GM19023 (cell line): Measurements from ENCODE around the gene AKR1C4.
"Not testable (repeated sequence)": the region's sequence is repeated elsewhere in the genome, so short reads cannot be mapped to it uniquely, and the experiment has no call there.

Experiments used
- ATAC-seq: cut with Tn5 transposase; IDR thresholded peaks from one replicate; pipeline ENCODE4 v1.9.1; 2021; ENCODE audit warnings: mild to moderate bottlenecking, moderate library complexity; ENCODE audit not compliant: unreplicated experiment

AKR1C4 gene

DNA sequence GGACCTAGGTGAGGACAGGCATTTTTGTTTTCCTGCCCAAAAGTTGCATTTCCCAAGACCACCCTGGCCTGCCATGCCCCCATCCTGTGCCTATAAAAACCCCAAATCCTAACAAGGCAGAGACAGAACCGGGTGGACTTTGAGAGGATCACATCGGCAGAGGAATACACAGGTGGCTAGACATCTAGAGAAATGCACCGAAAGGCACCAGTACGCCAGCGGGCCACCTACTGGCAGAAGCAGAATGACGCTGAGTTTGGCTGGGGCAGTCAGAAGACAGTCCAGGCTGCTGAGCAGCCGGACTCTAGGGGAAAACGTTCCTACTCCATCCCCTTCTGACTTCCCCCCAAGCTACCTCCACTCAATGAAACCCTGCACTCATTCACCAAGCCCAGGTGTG lies 2.8 kb downstream of the AKR1C4 start:
- no peak for ATAC-seq

DNA sequence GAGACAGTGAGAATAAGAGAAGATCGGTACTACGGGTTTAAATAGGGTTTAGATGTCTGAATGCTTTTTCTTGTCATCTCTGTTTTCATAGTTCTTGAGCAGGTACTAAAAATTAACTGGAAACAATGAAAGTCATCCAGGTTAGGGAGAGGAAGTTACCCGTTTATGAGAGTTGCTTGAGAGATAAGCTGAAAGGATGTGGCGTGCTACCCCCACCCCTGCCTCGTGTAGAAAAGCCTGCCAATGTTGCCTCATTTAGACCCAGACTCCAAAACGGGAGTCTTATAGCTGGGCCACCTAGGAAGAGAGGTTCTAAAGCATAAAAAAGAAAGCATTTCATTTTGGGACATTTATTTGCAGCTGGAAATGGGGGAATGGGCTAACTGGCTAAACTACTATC lies 10.2 kb downstream of the AKR1C4 start:
- no peak for ATAC-seq

DNA sequence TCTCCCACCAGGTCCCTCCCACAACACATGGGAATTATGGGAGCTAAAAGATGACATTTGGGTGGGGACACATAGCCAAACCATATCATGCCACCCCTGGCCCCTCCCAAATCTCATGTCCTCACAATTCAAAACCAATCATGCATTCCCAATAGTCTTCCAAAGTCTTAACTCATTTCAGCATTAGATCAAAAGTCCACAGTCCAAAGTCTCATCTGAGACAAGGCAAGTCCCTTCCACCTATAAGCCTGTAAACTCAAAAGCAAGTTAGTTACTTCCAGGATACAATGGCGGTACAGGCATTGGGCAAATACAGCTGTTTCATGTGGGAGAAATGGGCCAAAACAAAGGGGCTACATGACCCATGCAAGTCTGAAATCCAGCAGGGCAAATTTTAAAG lies 13.1 kb downstream of the AKR1C4 start:
- not testable (repeated sequence) for ATAC-seq

DNA sequence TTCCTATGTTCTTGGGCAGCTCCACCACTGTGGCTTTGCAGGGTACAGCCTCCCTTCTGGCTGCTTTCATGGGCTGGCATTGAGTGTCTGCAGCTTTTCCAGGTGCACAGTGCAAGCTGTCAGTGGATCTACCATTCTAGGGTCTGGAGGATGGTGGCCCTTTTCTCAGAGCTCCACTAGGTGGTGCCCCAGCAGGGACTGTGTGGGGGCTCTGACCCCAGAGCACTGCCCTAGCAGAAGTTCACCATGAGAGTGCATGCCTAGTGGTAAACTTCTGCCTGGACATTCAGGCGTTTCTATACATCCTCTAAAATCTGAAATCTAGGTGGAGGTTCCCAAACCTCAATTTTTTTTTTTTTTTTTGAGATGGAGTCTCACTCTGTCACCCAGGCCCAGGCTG lies 13.6 kb downstream of the AKR1C4 start:
- not testable (repeated sequence) for ATAC-seq

DNA sequence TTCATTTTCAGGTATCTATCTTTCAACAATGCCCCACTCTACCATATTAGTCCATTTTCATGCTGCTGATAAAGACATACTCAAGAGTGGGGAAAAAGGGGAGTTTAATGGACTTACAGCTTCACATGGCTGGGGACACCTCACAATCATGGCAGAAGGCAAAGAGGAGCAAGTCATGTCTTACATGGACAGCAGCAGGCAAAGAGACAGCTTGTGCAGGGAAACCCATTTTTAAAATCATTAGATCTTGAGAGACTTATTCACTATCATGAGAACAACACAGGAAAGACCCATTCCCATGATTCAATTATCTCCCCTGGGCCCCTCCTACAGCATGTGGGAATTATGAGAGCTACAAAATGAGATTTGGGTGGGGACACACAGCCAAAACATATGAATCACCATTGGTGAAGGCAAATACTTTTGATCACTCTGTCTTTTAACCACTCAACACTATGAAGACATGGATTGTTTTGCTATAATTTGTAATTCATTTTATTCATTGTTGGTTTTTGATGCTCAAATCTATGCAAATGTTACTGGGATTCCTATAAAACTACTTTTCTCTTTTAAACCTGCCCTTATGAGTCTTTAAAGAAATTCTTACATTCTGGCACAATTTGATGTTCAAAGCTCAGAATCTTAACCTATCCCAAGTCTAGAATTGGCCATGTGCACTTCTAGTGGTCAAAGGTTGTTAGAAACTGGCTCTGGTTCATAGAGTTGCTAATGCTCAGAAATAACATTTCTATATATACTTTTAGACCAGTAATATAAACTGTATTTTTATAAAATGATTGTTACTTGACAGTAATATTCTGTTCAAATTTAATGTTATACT lies 15.3 kb downstream of the AKR1C4 start:
- no peak for ATAC-seq

DNA sequence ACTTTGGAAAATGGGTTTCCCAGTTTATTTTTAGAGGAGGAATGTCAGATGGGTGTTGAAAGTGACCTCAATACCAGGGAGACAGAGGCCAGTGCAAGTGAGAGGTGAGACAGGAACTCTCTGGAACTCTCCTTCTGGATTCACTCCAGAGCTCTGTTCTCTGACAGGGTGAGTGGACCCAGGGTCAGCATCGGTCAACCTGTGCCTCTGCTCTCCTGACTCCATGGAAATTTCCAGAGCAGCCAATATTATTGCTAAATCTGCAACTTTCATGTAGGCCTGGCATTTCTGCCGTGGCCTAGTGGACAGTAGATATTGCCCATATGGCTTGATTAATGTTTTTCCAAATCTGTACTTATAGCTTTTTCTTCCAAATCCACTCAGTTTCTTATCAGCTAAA lies 20.2 kb downstream of the AKR1C4 start:
- ATAC-seq: no peak

DNA sequence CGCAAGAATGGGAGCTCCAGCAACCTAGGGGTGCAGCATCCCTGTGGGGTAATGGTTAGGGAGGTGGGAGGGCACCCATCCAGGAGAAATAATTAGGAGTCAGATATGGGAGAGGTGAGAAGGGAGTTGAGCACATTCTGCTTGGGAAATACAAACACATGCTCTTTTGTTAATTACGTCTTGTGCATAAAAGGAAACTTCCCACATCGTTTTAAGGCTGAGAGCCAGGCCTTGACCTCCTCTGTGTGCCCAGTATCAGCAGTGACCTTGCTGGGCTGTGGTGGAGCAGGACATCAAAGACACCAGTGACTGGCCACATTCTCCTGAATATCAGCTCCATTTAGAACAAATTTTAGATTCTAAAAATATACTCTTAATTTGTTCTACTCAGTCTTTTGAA lies 22.6 kb downstream of the AKR1C4 start:
- no peak for ATAC-seq

DNA sequence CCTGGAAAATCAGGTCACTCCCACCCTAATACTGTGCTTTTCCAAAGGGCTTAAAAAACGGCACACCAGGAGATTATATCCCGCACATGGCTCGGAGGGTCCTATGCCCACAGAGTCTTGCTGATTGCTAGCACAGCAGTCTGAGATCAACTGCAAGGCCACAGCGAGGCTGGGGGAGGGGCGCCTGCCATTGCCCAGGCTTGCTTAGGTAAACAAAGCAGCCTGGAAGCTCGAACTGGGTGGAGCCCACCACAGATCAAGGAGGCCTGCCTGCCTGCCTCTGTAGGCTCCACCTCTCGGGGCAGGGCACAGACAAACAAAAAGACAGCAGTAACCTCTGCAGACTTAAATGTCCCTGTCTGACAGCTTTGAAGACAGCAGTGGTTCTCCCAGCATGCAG lies 26.3 kb downstream of the AKR1C4 start:
- not testable (repeated sequence) for ATAC-seq

DNA sequence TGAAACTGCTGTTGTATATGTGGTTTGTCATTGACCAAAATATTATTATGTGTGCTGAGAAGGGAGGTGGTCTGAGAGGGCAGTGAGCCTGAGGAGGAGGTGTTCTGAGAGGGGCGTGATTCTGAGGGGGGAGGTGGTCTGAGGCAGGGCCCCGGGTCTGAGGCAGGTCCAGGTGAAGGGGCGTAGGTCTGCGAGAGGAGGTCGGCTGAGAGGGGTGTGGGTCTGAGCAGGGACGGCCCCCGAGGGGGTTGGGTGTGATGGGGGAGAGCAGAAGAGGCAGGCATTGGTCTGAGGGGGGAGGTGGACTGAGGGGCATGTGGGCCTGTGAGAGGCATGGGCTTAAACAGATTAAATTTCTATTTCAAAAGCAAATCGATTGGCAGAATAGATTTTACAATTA lies 32.4 kb downstream of the AKR1C4 start:
- no peak for ATAC-seq

DNA sequence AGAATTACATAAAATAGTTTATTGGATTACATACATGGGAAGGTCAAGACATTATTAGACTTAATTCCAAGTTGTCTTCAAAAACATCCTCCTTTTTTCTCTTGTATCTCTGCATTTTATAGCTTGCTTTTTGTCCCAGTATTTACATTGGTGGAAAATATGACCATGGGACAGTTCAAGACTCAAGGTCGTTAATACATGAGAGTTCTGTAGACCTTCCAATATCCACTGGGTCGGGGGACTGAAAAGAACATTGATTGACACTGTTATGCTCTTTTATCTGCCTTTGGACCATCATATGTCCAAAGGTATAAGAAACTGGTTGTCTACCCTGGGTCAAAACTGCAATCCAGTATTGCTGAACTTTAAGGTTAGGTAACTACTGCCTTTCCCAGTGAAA lies 36.7 kb downstream of the AKR1C4 start:
- ATAC-seq: no peak

DNA sequence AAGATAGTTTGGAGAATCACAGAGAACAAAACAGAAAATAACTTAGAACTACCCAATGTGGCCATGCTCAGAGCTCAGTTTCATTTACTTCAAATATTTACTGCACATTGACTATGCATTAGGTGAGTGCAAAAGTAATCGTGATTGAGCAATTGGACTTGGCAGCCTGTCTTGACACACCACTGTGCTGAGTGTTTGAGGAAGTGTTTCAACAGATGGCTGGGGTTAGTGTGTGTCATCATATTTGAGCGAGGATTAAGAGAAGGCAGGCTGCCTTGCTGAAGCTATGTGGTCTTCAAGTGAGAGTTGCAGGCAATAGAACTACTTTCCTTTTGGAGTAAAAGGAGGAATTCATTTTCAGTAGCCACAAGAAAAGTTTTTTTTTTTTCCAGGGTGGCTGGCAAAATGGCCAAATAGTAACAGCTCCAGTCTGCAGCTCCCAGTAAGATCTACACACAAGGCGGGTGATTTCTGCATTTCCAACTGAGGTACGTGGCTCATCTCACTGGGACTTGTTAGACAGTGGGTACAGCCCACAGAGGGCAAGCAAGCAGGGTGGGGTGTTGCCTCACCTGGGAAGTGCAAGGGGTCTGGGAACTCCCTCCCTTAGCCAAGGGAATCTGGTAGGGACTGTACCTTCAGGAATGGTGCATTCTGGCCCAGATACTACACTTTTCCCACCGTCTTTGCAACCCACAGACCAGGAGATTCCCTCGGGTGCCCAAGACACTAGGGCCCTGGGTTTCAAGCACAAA lies 37.6 kb downstream of the AKR1C4 start:
- no peak for ATAC-seq

DNA sequence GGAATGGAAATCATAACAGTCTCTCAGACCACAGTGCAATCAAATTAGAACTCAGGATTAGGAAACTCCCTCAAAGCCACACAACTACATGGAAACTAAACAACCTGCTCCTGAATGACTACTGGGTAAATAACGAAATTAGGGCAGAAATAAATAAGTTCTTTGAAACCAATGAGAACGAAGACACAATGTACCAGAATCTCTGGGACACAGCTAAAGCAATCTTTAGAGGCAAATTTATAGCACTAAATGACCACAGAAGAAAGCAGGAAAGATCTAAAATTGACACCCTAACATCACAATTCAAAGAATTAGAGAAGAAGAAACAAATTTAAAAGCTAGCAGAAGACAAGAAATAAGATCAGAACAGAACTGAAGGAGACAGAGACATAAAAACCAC lies 40.9 kb downstream of the AKR1C4 start:
- not testable (repeated sequence) for ATAC-seq

DNA sequence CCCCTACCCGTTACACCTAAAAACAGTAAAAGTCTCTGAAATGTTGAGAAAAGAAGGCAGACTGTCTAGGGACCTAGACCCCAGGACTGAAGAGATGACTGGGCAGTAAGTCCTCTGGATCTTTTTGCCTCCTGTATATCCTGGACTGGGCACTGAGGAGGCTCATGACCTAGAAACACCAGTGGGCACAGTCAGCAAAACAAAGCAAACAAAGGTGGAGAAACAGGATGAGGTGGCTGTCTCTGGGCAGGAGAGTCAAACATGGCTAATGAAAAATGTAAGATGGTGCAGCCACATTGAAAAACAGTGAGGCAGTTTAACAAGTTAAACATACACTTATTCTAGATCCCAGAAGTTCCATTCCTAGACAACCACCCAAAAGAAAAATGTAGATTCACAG lies 45.9 kb downstream of the AKR1C4 start:
- ATAC-seq: no peak

DNA sequence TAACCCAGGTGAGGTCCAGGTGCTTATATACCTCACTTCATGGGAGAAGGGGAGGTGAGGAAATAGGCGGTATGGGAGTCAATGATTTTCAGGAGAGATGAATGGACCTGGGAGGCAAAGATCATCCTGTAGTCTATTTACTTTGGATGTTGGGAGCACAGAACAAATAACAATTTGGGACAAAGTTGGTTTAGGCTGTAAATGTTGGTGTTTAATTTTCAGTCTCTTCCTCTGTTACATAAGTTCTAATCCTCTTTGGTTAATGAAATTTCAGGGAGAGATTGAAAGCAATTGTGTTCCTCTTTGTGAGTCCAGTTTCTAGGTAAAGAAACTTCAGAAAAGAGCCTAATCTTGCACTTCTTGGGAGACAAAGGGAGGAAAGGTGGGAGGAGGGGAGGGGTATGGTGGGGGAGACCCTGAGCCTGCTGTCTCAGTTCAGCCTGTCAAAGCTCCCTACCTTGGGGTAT lies 46.9 kb downstream of the AKR1C4 start:
- no peak for ATAC-seq

DNA sequence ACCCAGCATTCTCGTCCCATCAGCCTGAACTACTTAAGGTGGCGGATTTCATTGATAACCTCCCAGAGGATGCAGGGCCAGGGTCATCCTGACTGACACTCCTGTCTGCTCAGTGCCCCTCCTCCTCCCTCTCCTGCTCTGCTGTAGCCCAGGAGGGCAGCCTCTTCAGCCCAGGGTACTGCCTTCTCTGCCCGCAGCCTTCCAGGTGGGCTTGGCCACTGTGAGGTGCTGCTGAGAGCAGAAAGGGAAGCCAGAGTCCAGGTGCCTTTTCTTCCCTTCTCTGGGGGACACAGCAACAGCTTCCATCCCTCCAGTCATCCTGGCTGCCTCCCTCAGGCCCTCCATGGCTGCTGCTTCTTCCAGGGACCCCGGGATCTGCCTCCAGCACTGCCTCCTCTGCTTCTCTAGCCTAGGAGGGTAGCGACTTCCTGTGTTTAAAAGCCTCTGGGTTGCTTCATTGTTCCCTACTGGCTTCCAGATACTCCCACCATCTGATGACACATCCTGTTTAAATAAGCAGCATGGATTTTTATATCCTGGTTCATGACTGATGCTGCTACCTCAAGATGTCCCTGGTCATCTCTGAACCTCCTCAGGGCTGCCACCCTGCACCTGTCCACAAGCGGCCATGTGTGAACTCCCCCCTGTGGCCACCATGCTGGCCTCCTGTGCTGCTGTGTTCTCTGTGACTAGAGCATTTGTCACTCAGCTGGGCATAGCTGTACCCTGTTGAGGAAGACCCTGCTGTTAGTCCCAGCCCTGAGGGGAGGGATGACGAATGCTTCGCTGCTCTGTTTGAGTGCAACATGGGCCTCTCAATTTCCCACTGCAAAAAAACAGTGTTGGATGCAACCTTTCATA lies 55.8 kb downstream of the AKR1C4 start:
- no peak for ATAC-seq

DNA sequence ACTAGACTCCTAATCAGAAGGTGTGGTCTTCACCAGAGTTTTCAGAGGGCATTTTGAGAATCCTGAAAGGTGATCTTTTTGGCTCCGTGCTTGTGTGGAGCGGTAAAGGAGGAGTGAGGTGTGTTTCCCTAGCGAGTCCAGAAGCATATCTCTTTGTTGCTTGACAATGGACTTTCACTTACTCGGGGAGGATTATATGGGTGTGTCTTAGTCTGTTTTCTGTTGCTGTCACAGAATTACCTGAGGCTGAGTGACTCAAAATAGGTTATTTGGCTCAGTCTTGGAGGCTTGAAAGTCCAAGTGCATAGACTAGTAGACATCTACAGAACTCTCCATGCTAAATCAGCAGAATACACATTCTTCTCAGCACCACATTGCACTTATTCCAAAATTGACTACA lies 57.9 kb downstream of the AKR1C4 start:
- ATAC-seq: no peak

DNA sequence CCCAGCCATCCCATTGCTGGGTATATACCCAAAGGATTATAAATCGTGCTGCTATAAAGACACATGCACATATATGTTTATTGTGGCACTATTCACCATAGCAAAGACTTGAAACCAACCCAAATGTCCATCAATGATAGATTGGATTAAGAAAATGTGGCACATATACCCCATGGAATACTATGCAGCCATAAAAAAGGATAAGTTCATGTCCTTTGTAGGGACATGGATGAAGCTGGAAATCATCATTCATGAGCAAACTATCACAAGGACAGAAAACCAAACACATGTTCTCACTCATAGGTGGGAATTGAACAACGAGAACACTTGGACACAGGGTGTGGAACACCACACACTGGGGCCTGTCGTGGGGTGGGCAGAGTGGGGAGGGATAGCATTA lies 61.1 kb downstream of the AKR1C4 start:
- not testable (repeated sequence) for ATAC-seq

DNA sequence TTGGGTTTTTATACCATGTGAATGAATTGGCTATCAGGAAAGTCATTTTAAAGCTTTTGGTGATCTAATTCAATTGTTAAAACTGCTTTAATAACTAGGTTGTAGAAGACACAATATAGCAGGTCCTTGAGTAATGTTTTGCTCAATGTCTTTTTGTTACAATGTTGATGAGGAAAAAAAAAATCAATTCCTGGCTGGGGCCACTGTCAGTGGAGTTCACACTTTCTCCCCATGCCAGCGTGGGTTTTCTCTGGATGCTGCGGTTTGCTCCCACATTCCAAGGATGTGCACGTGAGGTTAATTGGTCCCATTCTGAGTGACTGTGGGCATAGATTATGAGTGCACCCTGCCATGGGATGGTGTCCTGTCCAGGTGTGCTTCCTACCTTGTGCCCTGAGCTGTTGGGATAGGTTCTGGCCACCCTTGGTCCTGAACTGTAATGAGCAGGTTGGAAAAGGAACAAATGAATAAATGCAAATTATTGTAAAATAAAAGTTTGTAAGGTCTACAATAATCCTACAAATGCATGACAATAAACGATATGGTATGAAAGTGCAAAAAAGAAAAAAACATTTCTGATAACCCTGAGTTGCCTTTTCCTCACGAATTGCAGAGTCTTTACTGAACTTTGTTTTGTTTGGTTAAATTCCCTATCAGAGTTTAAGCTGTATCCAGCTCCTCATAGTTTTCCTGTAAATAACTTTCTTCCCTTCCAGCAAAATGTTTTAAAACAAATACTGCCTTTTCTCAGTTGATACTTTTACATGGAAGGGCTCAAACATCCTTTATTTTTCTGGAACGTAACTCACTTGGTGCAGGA lies 62.7 kb downstream of the AKR1C4 start:
- no peak for ATAC-seq

DNA sequence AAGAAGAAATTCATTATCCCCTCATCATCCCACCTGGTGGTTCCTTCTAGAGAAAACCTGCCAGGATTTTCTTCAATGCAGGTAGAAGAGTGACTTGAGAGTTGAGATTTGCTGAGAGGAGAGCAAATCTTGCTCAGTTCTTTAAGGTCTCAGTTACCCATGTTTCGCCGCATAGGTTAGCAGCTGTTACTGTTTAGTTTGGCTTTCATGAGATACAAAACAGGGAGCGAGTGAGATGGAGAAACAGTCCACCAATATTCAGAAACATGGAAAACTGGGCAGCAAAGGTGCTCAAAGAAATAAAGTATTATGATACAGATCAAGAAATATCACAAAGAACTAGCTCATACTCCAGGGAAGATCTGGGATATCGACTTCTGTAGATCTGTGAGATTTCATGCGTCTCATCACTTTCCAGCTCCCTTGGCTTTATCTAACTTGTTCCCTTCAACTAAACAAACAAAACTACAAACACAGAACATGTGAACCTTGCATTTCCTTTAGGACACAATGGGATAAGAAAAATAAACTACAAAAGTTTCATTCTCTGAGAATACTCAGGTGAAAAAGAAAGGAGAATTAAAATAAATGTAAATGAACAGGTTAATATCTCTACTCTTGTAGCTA lies 63.4 kb downstream of the AKR1C4 start:
- ATAC-seq: no peak

DNA sequence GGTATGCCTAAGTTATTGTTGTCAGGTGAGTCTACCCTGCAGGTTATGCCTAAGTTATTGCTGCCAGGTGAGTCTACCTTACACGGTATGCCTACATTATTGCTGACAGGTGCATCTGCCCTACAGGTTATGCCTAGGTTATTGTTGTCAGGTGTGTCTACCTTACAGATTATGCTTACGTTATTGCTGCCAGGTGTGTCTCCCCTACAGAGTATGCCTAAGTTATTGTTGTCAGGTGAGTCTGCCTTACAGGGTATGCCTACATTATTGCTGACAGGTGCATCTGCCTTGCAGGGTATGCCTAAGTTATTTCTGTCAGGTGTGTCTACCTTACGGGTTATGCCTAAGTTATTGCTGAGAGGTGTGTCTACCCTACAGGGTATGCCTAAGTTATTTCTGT lies 64.2 kb downstream of the AKR1C4 start:
- ATAC-seq: no peak
